Colonic mucosa (tissue), 4 donors: ENCODE results near the gene FAXDC2. TPM values are rescaled to one million over a fixed set of nuclear protein-coding genes. Genes with fewer than 3 reads are reported as not detected.
A peak's percentile ranks its signal among the peaks of the same experiment; 100 is the strongest.

Experiments used
- DNase-seq: peaks from one replicate; pipeline ENCODE4 v3.0.0-alpha.2; 2020
- H3K27ac ChIP-seq: fragments of 200-600 bp; one replicate; pipeline ENCODE4 v1.8.0; 2021
- H3K27me3 ChIP-seq: fragments of 200-600 bp; one replicate; pipeline ENCODE4 v1.8.0; 2021
- H3K36me3 ChIP-seq: fragments of 200-600 bp; one replicate; pipeline ENCODE4 v1.8.0; 2021
- H3K4me1 ChIP-seq: fragments of 200-600 bp; one replicate; pipeline ENCODE4 v1.8.0; 2021; ENCODE audit warnings: mild to moderate bottlenecking
- H3K4me3 ChIP-seq: fragments of 200-600 bp; one replicate; pipeline ENCODE4 v1.8.0; 2021
- H3K9ac ChIP-seq, 2 donors: one replicate each; pipeline ENCODE4 v1.7.0; 2013; ENCODE audit warnings: control low read depth in 2 of 2, low read depth in 2 of 2, low read length in 2 of 2
- H3K9me3 ChIP-seq: fragments of 200-600 bp; one replicate; pipeline ENCODE4 v1.8.0; 2021
- intact Hi-C: fragments of 100-400 bp; cut with DNase I; formaldehyde crosslinking; loops from one replicate; pipeline ENCODE4 v1.14.1; 2022
- total RNA-seq, 2 donors: library from RNA; stranded (reverse); fragmentation: NEBNext Ultra II Directional in 1 of 2; extraction: Animal tissue kit (Norgen Biotek cat#: 25700) in 1 of 2; gene quantifications; one replicate each; pipeline ENCODE4 v1.2.1, GENCODE V29; 2021
- TF ChIP-seq, protein P1 (sequence below): fragments of 200-600 bp; IDR thresholded peaks from one replicate; pipeline ENCODE4 v1.8.0; 2022; ENCODE audit warnings: antibody characterized with exemption, mild to moderate bottlenecking
- donor health status: healthy.
- donor health status: DM: no; HTN: no; CAD: no.
- donor health status: DM: no; HTN: no; CAD: no.

Gene FAXDC2, protein sequence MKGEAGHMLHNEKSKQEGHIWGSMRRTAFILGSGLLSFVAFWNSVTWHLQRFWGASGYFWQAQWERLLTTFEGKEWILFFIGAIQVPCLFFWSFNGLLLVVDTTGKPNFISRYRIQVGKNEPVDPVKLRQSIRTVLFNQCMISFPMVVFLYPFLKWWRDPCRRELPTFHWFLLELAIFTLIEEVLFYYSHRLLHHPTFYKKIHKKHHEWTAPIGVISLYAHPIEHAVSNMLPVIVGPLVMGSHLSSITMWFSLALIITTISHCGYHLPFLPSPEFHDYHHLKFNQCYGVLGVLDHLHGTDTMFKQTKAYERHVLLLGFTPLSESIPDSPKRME
- total RNA-seq = 10 to 100 TPM in 1 of 2 donors, 1 to 10 TPM in 1; 7.0 to 20.8 TPM

DNA sequence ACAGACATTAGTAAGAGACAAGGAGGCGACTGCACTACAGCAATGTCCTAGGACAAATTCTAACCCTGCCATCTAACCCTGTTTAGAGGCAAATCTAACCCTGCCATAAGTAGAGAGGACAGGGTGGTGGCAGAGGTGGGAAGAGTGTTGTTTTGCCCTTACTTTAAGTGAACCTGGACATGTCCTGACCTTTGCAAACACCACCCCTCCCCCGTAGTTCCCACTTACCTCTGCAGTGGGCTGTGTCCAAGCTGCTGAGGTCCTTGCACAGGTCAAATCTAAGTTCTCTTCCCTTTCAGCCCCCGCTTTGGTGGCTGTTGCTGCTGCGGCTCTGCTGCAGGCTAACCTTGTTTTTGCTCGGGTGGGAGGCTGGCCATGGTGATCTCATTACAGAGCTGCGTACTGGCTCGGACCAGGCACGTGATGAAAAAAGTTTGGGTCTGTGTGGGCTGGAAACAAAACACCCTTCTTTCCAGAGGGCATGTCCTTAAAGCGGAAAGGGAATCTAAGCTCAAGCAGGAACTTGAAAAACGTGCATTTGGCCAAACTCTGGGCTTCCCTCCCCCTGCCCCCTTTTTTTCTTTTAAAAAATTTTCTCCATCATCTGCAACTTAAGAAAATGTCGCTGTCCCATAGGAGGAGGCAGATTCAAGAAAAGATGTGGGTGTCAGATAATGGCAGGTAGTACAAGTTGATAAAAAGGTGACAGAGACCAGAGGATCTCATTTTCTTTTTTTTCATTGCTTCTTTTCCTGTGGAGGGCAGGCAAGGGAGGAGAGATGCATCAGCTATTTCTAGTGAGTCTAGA is at the start of gene FAXDC2:
FAXDC2 (minus strand) TSS at position 349 of the 808 bp plus-strand sequence. CDS start 12,425 bp downstream, outside the sequence.
- Histone ChIP-seq H3K27ac (peak within 1 kb of the TSS; percentile 42), H3K27me3 (no peaks in the 10 kb centered on the region), H3K36me3 (no peaks in the 10 kb centered on the region), H3K9ac (peak within 1 kb of the TSS; percentile 52 to 79), H3K4me3 (peak within 1 kb of the TSS; percentile 32), H3K9me3 (no peaks in the 10 kb centered on the region), H3K4me1 (no peaks in the 10 kb centered on the region)
- intact Hi-C loops = no loop called here
- peak; percentile 60 for DNase-seq
- TF ChIP-seq, protein P1, sequence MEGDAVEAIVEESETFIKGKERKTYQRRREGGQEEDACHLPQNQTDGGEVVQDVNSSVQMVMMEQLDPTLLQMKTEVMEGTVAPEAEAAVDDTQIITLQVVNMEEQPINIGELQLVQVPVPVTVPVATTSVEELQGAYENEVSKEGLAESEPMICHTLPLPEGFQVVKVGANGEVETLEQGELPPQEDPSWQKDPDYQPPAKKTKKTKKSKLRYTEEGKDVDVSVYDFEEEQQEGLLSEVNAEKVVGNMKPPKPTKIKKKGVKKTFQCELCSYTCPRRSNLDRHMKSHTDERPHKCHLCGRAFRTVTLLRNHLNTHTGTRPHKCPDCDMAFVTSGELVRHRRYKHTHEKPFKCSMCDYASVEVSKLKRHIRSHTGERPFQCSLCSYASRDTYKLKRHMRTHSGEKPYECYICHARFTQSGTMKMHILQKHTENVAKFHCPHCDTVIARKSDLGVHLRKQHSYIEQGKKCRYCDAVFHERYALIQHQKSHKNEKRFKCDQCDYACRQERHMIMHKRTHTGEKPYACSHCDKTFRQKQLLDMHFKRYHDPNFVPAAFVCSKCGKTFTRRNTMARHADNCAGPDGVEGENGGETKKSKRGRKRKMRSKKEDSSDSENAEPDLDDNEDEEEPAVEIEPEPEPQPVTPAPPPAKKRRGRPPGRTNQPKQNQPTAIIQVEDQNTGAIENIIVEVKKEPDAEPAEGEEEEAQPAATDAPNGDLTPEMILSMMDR = no peak

DNA sequence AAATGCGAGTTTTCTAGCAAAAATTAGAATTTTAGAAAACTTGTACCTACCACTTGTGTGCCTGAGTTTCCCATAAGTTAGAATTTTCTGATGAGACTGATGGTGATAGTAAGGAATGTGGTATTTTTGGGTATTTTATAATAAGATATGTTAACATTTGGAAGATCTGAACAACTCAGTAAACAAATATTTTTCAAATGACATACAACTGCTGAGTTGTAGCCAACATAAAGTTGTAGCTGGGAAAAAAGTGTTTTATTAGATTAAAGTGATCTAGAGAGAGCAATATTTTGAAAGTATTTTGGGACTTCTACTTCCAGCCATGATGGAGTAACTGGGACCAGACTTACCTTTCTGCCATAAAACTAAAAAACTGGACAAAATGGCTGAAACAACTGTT is 49.7 kb upstream of the FAXDC2 start:
- no peak overlapping the region for H3K9ac ChIP-seq
- no peak for DNase-seq
- intact Hi-C loops = no loop called here
- H3K4me3 ChIP-seq = no peak overlapping the region
- no peaks in the 10 kb centered on the region for H3K27me3 ChIP-seq
- no peaks in the 10 kb centered on the region for H3K4me1 ChIP-seq
- TF ChIP-seq, protein P1 = no peak
- no peaks in the 10 kb centered on the region for H3K9me3 ChIP-seq
- H3K36me3 ChIP-seq = no peaks in the 10 kb centered on the region
- H3K27ac ChIP-seq = no peak overlapping the region

DNA sequence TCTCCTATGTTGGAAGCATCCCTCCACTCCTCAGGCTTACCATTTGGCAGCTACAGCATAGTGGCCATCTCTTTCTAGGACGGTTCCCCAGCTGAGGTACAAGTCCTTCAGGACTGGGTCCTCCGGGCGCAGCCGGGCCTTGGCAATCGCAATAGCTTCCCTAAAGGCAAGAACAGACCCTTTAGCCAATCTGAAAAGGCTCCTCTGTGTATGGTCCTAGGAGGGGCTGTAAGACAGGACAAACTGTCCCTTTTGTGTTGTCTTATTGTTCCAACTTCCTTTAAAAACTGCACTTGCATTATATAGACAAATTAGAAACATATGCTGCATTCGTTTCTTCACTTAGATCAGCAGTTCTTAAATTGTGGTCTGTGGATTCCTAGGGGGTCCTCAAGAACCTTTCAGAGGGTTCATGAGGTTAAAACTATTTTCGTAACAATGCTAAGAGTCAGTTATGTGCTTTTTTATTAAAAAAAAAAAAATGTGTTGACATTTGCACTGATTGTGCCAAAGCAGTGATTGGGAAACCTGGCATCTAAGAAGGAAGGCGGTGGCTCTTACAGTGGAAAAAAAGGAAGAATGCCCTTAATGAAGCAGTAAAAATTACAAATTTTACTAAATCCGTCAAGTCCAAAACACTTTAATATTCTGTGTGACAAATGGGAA is 48.9 kb upstream of the FAXDC2 start:
- TF ChIP-seq, protein P1 = no peak
- Histone ChIP-seq H3K9ac (no peak overlapping the region), H3K4me3 (no peak overlapping the region), H3K36me3 (no peaks in the 10 kb centered on the region), H3K27ac (no peak overlapping the region), H3K27me3 (no peaks in the 10 kb centered on the region), H3K9me3 (no peaks in the 10 kb centered on the region), H3K4me1 (no peaks in the 10 kb centered on the region)
- intact Hi-C loops = no loop called here
- DNase-seq = no peak

GRCh38 chr5:154898210-154898609 is 47.8 kb upstream of the FAXDC2 start:
- Histone ChIP-seq H3K4me1 (no peaks in the 10 kb centered on the region), H3K27me3 (no peaks in the 10 kb centered on the region), H3K9me3 (no peaks in the 10 kb centered on the region), H3K4me3 (no peak overlapping the region), H3K27ac (no peak overlapping the region), H3K9ac (no peak overlapping the region), H3K36me3 (no peaks in the 10 kb centered on the region)
- intact Hi-C loops = no loop called here
- TF ChIP-seq, protein P1 = no peak
- no peak for DNase-seq

GRCh38 chr5:154896562-154897165 is 46.3 kb upstream of the FAXDC2 start:
- no peak for DNase-seq
- no peak overlapping the region for H3K4me3 ChIP-seq
- H3K9me3 ChIP-seq = no peaks in the 10 kb centered on the region
- no peak overlapping the region for H3K9ac ChIP-seq
- H3K36me3 ChIP-seq = peaks cover 3% of the 10 kb centered on the region
- intact Hi-C loops = no loop called here
- H3K27me3 ChIP-seq = no peaks in the 10 kb centered on the region
- H3K27ac ChIP-seq = no peak overlapping the region
- no peaks in the 10 kb centered on the region for H3K4me1 ChIP-seq
- TF ChIP-seq, protein P1 = no peak
